ENCODE results near the gene IRF2BP1.

IRF2BP1 gene

DNA sequence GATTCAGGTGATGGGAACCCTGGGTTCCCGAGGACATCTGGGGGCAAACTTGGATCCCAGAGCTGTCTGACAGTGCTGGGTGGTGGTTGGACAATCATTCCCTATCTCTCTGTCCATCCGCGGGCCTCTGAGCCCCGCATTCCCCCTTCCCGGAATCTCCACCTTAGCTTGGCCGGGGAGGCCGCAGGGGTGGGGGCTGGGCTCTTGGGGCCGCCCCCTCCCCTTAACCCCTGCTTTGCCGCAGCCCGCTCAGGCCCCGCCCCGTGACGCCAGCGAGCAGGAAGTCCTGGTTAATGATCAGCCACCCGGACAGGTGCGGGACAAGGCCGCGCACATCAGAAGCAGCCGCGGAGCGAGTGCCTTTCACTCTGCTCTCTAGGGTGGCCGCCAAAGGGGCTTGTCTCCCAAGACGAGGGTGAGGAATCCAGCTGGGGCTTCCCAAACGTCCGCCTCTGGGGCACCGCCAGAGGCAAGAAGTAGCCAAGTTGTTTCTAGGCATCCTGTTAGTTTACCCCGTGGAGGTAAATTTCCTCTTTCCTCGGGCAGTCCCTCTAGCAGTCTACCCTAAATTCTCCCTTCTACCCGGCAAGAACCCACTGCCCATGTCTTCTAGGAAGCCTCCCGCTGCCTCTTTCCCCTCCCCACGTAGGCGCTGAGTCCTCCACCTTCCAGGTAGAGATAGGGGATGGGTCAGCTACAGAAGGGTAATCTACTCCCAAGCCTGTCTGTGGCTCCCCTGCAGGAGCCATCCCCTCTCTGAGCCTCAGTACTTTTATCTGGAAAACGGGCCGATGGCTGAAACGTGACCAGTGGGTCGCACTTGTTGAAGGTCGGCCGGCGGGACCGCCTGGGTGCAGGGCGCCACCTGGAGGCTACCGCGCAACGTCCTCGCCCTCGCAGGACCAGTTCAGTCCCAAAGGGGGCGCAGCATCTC lies 3.0 kb downstream of the IRF2BP1 start:
- peak; percentile 39 for ATAC-seq
- TF ChIP-seq ZFP3 (CRISPR knock-in tag; IDR thresholded peaks at IDR 0.05) (0 out of 2 replicates have a peak, but pooled peaks have one; percentile 30), PPARA (CRISPR knock-in tag; IDR thresholded peaks at IDR 0.05; ENCODE audit: borderline replicate concordance) (no peak), SNAI2 (CRISPR knock-in tag; IDR thresholded peaks at IDR 0.05) (peak; percentile 41; the same call in 1 of the 2 replicates), ZFP30 (CRISPR knock-in tag; IDR thresholded peaks at IDR 0.05) (no peak), ARNTL (CRISPR knock-in tag; IDR thresholded peaks at IDR 0.05; ENCODE audit: borderline replicate concordance, low read depth) (peak; percentile 64; the same call in 1 of the 2 replicates)

DNA sequence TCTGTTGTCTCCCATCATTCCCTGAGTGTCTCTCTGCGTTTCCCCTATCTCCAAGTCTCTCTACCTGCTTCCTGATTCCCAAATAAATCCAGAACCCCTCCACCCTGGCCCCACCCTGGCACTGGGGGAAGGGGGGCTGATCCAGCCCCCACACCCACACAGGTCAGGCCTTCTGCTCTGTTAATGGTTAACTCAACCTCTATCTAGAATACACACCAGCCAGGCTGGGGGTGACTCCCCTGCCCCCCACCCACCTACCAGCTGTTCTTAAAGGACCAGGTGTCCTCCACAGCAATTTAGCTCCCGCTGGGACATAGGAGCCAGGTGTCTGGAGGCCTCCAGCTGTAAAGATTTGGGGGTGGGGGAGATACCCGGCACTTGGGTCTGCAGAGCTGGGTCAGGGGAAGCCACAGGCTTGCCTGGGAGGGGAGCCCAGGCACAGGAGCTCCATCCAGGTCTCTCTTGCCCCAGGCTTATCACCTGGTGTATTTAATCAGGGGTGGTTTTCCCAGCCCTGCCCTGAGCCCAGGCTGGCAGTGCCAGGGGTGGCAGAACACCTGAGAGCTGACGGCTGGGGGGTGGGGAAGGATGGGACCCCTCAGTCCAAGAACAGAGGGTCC lies 3.9 kb downstream of the IRF2BP1 start:
- TF ChIP-seq, protein P1, sequence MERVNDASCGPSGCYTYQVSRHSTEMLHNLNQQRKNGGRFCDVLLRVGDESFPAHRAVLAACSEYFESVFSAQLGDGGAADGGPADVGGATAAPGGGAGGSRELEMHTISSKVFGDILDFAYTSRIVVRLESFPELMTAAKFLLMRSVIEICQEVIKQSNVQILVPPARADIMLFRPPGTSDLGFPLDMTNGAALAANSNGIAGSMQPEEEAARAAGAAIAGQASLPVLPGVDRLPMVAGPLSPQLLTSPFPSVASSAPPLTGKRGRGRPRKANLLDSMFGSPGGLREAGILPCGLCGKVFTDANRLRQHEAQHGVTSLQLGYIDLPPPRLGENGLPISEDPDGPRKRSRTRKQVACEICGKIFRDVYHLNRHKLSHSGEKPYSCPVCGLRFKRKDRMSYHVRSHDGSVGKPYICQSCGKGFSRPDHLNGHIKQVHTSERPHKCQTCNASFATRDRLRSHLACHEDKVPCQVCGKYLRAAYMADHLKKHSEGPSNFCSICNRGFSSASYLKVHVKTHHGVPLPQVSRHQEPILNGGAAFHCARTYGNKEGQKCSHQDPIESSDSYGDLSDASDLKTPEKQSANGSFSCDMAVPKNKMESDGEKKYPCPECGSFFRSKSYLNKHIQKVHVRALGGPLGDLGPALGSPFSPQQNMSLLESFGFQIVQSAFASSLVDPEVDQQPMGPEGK (CRISPR knock-in tag; IDR thresholded peaks at IDR 0.05; ENCODE audit: borderline replicate concordance): no peak
- no peak for TF ChIP-seq ZFP30 (CRISPR knock-in tag; IDR thresholded peaks at IDR 0.05)
- no peak for TF ChIP-seq BACH2 (CRISPR knock-in tag; IDR thresholded peaks at IDR 0.05; ENCODE audit: borderline replicate concordance)
- TF ChIP-seq ISL1 (CRISPR knock-in tag; IDR thresholded peaks at IDR 0.05): no peak
- no peak for TF ChIP-seq ZC3H10 (CRISPR knock-in tag; IDR thresholded peaks at IDR 0.05)
- TF ChIP-seq, protein P2, sequence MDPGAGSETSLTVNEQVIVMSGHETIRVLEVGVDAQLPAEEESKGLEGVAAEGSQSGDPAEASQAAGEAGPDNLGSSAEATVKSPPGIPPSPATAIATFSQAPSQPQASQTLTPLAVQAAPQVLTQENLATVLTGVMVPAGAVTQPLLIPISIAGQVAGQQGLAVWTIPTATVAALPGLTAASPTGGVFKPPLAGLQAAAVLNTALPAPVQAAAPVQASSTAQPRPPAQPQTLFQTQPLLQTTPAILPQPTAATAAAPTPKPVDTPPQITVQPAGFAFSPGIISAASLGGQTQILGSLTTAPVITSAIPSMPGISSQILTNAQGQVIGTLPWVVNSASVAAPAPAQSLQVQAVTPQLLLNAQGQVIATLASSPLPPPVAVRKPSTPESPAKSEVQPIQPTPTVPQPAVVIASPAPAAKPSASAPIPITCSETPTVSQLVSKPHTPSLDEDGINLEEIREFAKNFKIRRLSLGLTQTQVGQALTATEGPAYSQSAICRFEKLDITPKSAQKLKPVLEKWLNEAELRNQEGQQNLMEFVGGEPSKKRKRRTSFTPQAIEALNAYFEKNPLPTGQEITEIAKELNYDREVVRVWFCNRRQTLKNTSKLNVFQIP (CRISPR knock-in tag; IDR thresholded peaks at IDR 0.05; ENCODE audit: borderline replicate concordance, low read depth): no peak
- TF ChIP-seq, protein P3, sequence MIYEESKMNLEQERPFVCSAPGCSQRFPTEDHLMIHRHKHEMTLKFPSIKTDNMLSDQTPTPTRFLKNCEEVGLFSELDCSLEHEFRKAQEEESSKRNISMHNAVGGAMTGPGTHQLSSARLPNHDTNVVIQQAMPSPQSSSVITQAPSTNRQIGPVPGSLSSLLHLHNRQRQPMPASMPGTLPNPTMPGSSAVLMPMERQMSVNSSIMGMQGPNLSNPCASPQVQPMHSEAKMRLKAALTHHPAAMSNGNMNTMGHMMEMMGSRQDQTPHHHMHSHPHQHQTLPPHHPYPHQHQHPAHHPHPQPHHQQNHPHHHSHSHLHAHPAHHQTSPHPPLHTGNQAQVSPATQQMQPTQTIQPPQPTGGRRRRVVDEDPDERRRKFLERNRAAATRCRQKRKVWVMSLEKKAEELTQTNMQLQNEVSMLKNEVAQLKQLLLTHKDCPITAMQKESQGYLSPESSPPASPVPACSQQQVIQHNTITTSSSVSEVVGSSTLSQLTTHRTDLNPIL (CRISPR knock-in tag; IDR thresholded peaks at IDR 0.05; ENCODE audit: low read depth): no peak
- TF ChIP-seq ZNF565 (CRISPR knock-in tag; conservative IDR thresholded peaks at IDR 0.05; ENCODE audit: low read depth): no peak
- TF ChIP-seq TCF4 (CRISPR knock-in tag; IDR thresholded peaks at IDR 0.05; ENCODE audit: borderline replicate concordance): no peak
- TF ChIP-seq OSR1 (CRISPR knock-in tag; IDR thresholded peaks at IDR 0.05): no peak
- TF ChIP-seq, protein P4, sequence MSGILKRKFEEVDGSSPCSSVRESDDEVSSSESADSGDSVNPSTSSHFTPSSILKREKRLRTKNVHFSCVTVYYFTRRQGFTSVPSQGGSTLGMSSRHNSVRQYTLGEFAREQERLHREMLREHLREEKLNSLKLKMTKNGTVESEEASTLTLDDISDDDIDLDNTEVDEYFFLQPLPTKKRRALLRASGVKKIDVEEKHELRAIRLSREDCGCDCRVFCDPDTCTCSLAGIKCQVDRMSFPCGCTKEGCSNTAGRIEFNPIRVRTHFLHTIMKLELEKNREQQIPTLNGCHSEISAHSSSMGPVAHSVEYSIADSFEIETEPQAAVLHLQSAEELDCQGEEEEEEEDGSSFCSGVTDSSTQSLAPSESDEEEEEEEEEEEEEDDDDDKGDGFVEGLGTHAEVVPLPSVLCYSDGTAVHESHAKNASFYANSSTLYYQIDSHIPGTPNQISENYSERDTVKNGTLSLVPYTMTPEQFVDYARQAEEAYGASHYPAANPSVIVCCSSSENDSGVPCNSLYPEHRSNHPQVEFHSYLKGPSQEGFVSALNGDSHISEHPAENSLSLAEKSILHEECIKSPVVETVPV (CRISPR knock-in tag; IDR thresholded peaks at IDR 0.05): no peak
- no peak for TF ChIP-seq TOX (CRISPR knock-in tag; IDR thresholded peaks at IDR 0.05; ENCODE audit: borderline replicate concordance)
- no peak for ATAC-seq

DNA sequence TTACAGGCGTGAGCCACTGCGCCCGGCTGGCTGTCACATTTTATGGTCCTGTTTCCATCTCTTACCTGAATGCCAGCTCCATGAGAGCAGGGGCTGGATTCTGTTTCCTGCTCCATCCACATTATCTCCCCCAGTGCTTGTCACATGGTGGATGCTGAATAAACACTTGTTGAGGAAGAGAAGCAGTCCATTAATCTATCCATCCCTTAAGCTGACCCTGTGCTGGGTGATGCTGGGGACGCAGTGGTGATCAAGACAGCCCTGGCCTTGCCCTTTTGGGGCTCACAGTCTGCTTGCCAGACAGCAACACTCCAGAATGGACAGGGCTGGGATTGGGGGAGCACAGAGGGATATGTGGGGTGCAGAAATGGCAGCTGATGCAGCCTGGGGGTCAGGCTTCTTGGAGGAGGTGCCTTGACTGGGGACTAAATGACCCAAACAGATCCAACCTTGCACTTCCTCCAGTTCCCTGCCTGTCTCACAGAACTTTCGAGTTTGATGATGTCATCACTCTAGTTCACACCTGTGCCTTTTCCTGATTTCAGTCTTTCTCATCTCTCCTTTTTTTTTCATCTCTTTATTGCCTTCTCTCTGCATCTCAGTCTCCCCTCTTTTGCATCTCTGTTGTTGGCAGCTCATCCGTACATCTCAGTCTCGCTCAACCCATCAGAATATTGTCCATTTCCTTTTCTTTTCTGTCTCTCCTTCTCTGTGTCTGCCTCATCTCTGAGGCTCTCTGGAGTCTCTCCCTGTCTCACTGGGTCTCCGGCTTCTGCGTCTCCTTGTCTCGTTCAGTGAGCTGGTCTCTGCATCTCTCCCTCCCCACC lies 4.6 kb downstream of the IRF2BP1 start:
- no peak for ATAC-seq
- TF ChIP-seq, protein P5, sequence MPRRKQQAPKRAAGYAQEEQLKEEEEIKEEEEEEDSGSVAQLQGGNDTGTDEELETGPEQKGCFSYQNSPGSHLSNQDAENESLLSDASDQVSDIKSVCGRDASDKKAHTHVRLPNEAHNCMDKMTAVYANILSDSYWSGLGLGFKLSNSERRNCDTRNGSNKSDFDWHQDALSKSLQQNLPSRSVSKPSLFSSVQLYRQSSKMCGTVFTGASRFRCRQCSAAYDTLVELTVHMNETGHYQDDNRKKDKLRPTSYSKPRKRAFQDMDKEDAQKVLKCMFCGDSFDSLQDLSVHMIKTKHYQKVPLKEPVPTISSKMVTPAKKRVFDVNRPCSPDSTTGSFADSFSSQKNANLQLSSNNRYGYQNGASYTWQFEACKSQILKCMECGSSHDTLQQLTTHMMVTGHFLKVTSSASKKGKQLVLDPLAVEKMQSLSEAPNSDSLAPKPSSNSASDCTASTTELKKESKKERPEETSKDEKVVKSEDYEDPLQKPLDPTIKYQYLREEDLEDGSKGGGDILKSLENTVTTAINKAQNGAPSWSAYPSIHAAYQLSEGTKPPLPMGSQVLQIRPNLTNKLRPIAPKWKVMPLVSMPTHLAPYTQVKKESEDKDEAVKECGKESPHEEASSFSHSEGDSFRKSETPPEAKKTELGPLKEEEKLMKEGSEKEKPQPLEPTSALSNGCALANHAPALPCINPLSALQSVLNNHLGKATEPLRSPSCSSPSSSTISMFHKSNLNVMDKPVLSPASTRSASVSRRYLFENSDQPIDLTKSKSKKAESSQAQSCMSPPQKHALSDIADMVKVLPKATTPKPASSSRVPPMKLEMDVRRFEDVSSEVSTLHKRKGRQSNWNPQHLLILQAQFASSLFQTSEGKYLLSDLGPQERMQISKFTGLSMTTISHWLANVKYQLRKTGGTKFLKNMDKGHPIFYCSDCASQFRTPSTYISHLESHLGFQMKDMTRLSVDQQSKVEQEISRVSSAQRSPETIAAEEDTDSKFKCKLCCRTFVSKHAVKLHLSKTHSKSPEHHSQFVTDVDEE (CRISPR knock-in tag; IDR thresholded peaks at IDR 0.05): no peak
- no peak for TF ChIP-seq BACH2 (CRISPR knock-in tag; IDR thresholded peaks at IDR 0.05; ENCODE audit: borderline replicate concordance)

All from SK-N-SH treated with all-trans-retinoic acid at 6 μM for 48 hours (cell line).